Measurements from ENCODE around the gene AUH. TPM values are rescaled to one million over a fixed set of nuclear protein-coding genes. Genes with fewer than 3 reads are reported as not detected.

AUH gene
- total RNA-seq, 2 donors from 2014 or later: 23.0 to 23.5 TPM

DNA sequence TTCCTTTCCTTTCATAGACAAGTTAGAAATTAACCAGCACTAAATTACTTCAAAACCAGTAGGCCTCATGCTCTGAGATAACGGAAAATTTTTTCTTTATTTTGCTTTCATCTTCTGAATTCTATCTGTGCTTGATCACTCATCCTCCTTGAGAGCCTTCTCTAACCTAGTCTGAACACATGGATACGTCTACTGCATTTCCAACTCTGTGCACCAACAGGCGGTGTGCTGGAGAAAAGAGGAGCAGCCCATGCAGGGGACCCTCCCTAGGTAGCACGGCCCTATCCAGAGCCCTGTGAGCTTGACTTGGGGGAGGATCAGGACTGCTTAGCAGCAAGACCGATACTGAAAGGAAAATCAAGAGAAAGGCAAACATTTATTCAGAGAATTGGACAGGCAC lies 149.8 kb downstream of the AUH start:
- TF ChIP-seq, protein P1, sequence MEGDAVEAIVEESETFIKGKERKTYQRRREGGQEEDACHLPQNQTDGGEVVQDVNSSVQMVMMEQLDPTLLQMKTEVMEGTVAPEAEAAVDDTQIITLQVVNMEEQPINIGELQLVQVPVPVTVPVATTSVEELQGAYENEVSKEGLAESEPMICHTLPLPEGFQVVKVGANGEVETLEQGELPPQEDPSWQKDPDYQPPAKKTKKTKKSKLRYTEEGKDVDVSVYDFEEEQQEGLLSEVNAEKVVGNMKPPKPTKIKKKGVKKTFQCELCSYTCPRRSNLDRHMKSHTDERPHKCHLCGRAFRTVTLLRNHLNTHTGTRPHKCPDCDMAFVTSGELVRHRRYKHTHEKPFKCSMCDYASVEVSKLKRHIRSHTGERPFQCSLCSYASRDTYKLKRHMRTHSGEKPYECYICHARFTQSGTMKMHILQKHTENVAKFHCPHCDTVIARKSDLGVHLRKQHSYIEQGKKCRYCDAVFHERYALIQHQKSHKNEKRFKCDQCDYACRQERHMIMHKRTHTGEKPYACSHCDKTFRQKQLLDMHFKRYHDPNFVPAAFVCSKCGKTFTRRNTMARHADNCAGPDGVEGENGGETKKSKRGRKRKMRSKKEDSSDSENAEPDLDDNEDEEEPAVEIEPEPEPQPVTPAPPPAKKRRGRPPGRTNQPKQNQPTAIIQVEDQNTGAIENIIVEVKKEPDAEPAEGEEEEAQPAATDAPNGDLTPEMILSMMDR (conservative IDR thresholded peaks at IDR 0.05): no peak
- peaks cover 3% of the 10 kb centered on the region for H3K9me3 Mint-ChIP-seq
- no peak overlapping the region for H3K27ac Mint-ChIP-seq
- Histone ChIP-seq H3K36me3 (ENCODE audit: control insufficient read depth, insufficient read depth, low read length) (peaks cover under 1% of the 10 kb centered on the region), H3K27ac (ENCODE audit: low read depth, low read length) (no peak overlapping the region), H3K4me1 (ENCODE audit: control insufficient read depth, insufficient read depth, low read length) (no peaks in the 10 kb centered on the region), H3K9ac (ENCODE audit: extremely low read depth, low read length, poor library complexity, severe bottlenecking) (no peak overlapping the region), H3K4me3 (ENCODE audit: low read length) (no peak overlapping the region), H3K9me3 (ENCODE audit: control insufficient read depth, low read length) (no peaks in the 10 kb centered on the region), H3K27me3 (ENCODE audit: control insufficient read depth, insufficient read depth, low read length, poor library complexity, severe bottlenecking) (no peaks in the 10 kb centered on the region)
- H3K36me3 Mint-ChIP-seq (ENCODE audit: low read depth): peaks cover 9% of the 10 kb centered on the region
- no peaks in the 10 kb centered on the region for H3K4me1 Mint-ChIP-seq
- WGBS, 2 experiments (ENCODE audit: insufficient coverage in 1 of 2, insufficient read length in 1 of 2): 86 to 93% methylated on average over 5 of the region's 5 CpGs
- DNase-seq: no peak
- no peaks in the 10 kb centered on the region for H3K27me3 Mint-ChIP-seq (ENCODE audit: insufficient read depth)
- no peak overlapping the region for H3K4me3 Mint-ChIP-seq

DNA sequence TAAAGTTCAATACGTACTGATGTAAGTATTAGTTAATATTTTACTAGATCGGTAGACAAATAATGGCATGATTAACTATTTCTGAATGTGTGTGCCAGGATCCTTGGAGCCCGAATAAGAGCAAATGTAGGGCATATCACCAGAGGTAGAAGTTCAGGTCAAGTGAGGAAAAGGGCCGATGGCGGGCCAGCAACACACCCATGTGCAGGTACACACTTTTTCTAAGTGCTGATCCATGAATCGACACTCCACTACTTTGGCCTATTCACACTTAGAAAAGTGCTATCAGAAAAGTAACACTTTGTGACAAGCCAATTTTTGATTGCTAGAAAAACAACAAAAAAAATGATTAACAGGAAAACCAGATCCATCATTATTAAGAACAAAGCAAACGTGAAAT lies 150.3 kb downstream of the AUH start:
- Histone ChIP-seq H3K9me3 (ENCODE audit: control insufficient read depth, low read length) (no peaks in the 10 kb centered on the region), H3K4me1 (ENCODE audit: control insufficient read depth, insufficient read depth, low read length) (no peaks in the 10 kb centered on the region), H3K27me3 (ENCODE audit: control insufficient read depth, insufficient read depth, low read length, poor library complexity, severe bottlenecking) (no peaks in the 10 kb centered on the region), H3K36me3 (ENCODE audit: control insufficient read depth, insufficient read depth, low read length) (no peaks in the 10 kb centered on the region), H3K9ac (ENCODE audit: extremely low read depth, low read length, poor library complexity, severe bottlenecking) (no peak overlapping the region), H3K27ac (ENCODE audit: low read depth, low read length) (no peak overlapping the region), H3K4me3 (ENCODE audit: low read length) (no peak overlapping the region)
- Mint-ChIP-seq H3K27ac (no peak overlapping the region), H3K36me3 (ENCODE audit: low read depth) (peaks cover 9% of the 10 kb centered on the region), H3K4me1 (no peaks in the 10 kb centered on the region), H3K9me3 (peaks cover 3% of the 10 kb centered on the region), H3K4me3 (no peak overlapping the region), H3K27me3 (ENCODE audit: insufficient read depth) (no peaks in the 10 kb centered on the region)
- no peak for DNase-seq
- 92 to 100% methylated on average over 4 to 7 of the region's 7 CpGs for whole genome bisulfite sequencing, 2 experiments (ENCODE audit: insufficient coverage in 1 of 2, insufficient read length in 1 of 2)
- TF ChIP-seq, protein P1 (conservative IDR thresholded peaks at IDR 0.05): no peak

DNA sequence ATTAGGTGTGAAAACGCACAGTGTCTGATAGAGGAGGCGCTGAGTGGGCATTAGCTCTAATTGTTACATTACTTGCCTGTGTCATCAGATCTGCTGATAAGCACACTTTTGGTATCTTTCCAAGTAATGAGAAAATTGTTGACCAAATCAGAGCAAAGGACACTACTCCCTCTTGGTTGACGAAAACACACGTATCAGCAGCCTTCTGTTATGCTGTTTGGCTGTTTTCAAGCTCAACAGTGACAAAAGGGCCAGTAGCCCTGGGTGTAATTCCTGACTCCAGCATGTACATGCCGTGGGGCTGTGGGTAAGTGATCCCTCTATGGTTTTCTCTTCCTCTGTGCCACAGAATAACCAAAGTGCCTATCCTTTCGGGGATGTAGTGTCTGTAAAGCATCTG lies 151.4 kb downstream of the AUH start:
- no peaks in the 10 kb centered on the region for H3K9me3 ChIP-seq (ENCODE audit: control insufficient read depth, low read length)
- Mint-ChIP-seq H3K27ac (no peak overlapping the region), H3K9me3 (peaks cover 3% of the 10 kb centered on the region), H3K4me3 (no peak overlapping the region), H3K27me3 (ENCODE audit: insufficient read depth) (no peaks in the 10 kb centered on the region), H3K36me3 (ENCODE audit: low read depth) (peaks cover 9% of the 10 kb centered on the region), H3K4me1 (no peaks in the 10 kb centered on the region)
- 94 to 97% methylated on average over 2 to 5 of the region's 6 CpGs for WGBS, 2 experiments (ENCODE audit: insufficient coverage in 1 of 2, insufficient read length in 1 of 2)
- no peak for DNase-seq
- H3K4me1 ChIP-seq (ENCODE audit: control insufficient read depth, insufficient read depth, low read length): no peaks in the 10 kb centered on the region
- H3K27ac ChIP-seq (ENCODE audit: low read depth, low read length): no peak overlapping the region
- H3K36me3 ChIP-seq (ENCODE audit: control insufficient read depth, insufficient read depth, low read length): no peaks in the 10 kb centered on the region
- no peak overlapping the region for H3K4me3 ChIP-seq (ENCODE audit: low read length)
- H3K9ac ChIP-seq (ENCODE audit: extremely low read depth, low read length, poor library complexity, severe bottlenecking): no peak overlapping the region
- H3K27me3 ChIP-seq (ENCODE audit: control insufficient read depth, insufficient read depth, low read length, poor library complexity, severe bottlenecking): no peaks in the 10 kb centered on the region
- TF ChIP-seq, protein P1 (conservative IDR thresholded peaks at IDR 0.05): no peak

Data from endodermal cell (in vitro differentiated cells).